NCI-H1105 treated with DMSO at 0.1 percent for 48 hours (cell line): ENCODE data around the gene ANKRD44.
"Not testable (repeated sequence)": the region's sequence is repeated elsewhere in the genome, so short reads cannot be mapped to it uniquely, and the experiment has no call there.

ENCODE experiments used
- DNase-seq: peaks from one replicate; lab custom pipeline; 2025; lab: John Stamatoyannopoulos, UW

Gene ANKRD44

DNA sequence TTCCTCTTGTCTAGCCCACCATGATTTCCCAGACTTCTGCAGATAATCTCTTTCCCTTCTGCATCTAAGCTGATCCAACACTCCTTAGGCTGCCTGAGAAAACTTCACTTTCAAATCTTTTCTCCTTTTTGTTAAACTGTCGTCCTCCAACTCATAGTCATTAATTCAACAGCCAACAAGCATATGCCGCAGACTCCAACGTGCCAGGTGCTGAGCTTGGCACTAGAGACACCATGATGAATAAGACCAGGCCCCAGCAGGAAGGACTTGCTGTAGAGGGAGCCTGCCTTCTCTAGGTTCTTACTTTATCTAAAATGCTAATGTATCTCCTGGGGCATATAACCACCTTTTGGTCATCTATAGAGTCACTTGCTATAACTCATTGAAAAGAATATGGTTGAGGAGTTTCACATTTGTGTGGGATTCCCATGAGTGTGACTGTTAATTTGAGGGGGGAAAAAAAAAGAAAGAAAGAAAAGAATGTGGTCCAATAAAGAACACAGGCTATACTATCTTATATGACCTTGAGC is 51.0 kb downstream of the ANKRD44 start:
- no peak for DNase-seq

GRCh38 chr2:197258580-197258979 is 52.0 kb downstream of the ANKRD44 start:
- DNase-seq = no peak

DNA sequence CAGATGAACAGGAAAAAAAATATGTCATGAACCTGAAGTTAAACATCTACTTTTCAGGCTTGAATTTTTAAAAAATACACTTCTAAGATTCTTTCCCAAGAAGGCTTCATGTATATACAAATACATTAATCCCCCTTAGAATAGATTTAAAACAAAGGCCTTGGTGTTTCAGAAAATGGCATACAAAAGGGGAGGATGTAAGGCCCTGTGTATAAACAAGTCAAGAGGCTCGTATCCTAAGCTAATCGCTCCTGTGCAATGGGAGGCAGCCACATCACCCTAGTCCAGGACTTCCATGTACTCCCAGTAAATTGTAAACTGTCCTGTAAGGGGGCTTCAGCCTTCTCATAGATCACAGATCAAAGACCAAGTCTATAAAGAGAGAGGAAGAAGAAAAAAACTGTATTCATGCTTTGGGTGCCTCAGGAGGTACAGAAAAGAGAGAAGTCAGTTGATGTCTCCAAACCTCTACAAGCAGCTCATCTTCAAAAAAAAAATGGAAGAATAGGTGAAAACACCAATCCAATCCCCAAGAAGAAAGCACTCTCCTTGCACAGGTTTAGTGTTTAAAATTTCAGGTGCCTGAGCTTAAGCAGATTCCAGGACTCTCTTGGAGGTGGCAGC is 53.9 kb downstream of the ANKRD44 start:
- no peak for DNase-seq

GRCh38 chr2:197256021-197256420 is 54.6 kb downstream of the ANKRD44 start:
- no peak for DNase-seq

DNA sequence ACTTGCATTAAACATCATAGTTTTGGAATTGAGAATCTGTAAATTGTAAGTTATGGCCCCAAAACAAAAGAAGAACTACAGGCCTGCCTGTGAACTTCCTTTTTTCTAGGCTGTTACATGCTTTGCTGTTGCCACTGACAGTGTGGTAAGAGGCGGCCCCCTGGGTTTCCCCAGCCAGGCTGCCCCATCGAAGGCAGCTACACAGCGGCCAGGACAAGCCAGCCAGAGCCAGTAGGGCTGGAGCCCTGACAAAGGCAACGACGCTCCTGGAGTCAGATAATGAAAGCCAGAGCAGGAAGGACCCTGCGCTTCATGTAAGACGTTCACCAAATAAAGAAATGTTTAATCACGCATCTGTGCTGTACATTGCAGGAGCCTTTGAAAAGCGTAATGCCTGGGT is 55.0 kb downstream of the ANKRD44 start:
- DNase-seq = no peak

- DNase-seq = no peak
Measured at GRCh38 chr2:197254776-197255530, 55.6 kb downstream of the ANKRD44 start.

GRCh38 chr2:197251576-197251975 is 59.0 kb downstream of the ANKRD44 start:
- no peak for DNase-seq

GRCh38 chr2:197251163-197251562 is 59.4 kb downstream of the ANKRD44 start:
- DNase-seq = no peak

- DNase-seq = no peak
Measured at GRCh38 chr2:197250084-197250397, 60.5 kb downstream of the ANKRD44 start.

DNA sequence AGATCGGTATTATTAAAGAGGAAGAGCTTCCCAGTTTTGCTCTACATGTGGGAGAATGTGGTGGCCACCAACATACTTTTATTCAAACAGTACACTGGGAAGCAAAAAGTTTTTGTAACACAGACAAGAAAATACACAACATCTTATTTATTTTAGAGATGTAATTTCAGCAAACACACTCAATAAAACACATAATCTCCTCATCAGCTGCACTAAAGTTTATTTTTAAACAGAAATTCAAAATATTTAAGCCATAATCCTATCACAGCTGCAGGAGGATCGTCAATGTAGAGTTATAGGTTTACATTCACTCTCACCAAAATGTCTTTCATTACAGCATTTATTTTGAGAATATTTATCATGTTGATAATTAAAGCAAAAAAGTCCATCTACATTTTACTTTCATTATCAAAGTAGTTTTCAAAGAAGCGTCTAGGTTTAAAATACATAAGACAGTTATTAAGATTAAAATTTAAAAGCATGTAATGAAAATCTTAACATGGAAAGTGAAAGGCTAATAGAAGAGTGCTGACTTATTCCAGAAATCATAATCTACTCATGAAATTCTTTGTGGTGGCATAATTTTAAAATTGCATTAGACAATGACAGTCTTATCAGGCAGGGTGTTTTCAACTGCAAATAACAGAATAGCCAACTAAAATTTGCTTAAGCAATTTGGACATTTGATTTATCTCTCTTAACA is 61.0 kb downstream of the ANKRD44 start:
- no peak for DNase-seq

DNA sequence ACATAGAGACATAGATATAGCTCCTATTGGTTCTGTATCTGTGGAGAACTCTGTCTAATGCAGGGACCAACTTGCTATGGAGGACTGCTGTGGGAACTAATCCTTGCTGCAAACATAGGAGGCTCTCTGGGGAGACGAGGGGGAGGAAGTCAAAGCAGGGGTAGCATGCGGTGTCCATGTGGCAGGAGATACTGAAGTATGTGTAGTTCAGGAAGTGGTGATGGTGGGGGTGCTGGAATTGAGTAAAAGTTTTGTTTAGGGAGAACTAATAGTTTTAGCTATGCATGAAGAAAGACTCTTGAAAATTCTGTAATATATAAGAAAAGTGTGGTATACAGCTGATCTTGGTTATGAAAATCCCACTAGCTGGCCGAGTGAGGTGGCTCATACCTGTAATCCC is 62.0 kb downstream of the ANKRD44 start:
- DNase-seq = no peak

GRCh38 chr2:197248001-197248401 is 62.6 kb downstream of the ANKRD44 start:
- DNase-seq = no peak

DNA sequence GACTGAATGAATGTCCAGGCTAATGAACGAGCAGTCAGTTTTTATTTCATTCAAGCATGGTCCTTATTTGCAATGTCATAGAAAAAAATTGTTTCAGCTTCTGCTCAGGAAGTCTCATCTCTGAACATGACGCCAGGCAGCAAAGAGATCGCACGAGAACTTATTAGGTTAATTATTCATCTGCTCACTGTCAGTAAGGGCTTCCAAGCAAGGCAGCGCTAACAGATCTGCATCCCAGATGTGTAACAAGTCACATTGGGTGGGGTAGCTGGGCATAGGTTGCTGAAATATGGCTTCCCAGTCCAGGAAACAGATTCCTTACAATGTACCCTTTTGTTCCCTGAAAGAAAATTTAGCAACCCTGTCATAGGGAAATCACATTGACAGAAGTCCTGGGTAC is 63.5 kb downstream of the ANKRD44 start:
- DNase-seq = no peak

DNA sequence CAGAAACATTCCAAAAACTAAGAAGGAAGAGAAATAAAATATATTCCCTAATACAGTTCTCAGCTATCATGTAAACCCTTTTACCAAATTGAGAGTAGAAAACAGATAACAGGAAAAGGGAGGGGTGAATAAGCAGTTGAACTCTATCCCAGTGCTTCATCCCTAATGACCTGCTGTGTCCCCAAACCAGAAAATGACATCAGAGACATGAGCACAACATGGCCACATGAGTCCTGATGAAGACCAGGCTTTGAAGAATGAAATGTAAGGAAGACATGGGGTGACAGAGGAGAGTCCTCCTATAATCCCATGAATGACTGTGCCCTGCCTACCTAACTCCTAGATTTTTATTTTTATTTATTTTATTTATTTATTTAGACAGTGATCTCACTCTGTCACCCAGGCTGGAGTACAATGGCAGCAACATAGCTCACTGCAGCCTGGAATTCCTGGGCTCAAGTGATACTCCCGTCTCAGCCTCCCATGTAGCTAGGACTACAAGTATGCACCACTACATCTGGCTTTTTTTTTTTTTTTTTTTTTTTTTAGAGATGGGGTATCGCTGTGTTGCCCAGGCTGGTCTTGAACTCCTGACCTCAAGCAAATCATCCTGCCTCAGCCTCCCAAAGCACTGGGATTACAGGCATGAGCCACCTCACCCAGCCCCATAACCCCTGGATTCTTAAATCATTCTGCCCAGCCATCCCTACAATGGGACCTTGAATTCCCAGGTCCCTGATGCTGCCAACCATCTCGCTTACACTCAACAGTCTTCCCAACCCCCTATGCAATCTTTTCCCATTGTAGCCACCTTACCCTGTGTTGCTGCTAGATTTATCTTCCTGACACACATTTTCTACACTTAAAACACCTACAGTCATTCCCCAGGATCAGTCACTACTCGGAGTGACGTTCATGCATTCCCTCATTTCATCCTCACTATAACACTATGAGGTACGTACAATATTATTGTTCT is 64.5 kb downstream of the ANKRD44 start:
- no peak for DNase-seq

- DNase-seq = no peak
Measured at GRCh38 chr2:197244349-197244748, 66.2 kb downstream of the ANKRD44 start.

GRCh38 chr2:197242719-197243118 is 67.9 kb downstream of the ANKRD44 start:
- no peak for DNase-seq

DNA sequence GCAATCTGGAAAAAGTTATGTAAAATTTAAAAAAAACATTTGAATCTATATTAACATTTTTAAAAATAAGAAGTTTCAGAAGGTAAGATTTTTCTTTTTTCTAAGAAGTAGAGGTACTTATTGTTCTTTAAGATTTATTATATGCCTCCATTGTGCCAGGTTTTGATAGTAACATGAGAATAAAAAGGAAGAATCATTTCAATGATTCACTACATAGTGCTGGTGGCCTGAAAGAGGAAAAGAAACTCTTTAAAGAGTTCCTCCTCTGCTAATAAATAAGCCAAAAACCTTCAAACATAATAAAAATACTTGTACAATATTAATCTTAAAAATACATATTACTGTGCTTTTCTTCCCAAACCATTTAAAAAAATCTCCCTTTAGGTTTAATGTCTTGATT is 69.0 kb downstream of the ANKRD44 start:
- no peak for DNase-seq

DNA sequence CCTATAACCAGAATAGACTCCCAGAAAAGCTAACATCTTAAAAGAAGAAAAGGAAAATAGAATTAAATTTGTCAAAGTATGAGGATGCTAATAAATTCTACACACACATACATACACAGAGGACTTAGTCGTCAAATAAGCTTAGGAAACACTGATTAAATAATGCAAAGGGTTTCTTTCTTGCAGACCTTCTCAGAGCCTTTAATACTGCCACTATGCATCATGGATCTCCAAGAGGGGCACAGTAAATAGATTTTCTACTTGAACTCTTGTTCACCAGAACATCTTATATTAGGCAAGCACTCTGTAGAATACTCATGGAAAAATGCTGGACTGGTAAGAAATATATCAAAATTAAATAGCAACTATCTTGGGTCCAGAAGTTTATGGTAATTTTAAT is 69.4 kb downstream of the ANKRD44 start:
- no peak for DNase-seq

DNA sequence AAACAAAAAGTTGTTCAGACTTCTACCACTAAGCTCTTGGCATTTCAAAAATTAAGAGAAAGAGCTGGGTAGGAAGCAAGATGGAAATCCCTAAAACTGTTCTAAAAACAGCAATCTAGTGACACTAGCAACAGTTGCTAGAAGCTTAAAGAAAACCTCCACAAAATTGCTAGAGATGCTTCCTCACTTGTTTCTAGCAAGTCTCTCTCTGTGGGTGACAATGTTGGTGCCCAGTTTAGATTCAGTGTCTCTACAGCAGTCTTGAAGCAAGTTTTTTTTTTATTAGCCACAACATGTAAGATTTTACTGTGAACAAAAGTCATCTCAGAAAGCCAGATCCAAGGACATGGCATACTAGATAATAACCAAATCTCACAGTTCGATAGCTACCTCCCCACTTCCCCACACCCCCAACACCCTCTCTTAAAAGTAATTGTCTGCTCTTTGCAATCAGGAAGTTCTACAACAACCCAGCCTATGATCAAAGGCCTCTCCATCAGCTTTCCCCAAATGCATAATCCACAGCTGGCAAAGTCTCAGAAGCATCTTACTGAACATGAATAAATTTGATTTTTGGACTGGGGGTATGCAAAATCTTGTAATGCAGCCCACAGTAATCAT is 70.0 kb downstream of the ANKRD44 start:
- no peak for DNase-seq

DNA sequence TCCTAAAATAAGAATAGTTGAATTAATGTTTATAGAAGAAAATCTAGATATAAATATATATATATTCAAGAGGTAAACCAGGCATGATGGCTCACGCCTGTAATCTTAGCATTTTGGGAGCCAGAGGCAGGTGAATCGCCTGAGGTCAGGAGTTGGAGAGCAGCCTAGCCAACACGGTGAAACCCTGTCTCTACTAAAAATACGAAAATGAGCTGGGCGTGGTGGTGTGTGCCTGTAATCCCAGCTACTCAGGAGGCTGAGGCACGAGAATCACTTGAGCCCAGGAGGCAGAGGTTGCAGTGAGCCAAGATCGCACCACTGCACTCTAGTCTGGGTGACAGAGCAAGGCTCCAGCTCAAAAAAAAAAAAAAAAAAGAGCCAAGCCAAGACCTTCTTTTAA is 70.6 kb downstream of the ANKRD44 start:
- not testable (repeated sequence) for DNase-seq

GRCh38 chr2:197239434-197239833 is 71.1 kb downstream of the ANKRD44 start:
- no peak for DNase-seq

- DNase-seq = no peak
Measured at GRCh38 chr2:197238043-197238365, 72.6 kb downstream of the ANKRD44 start.
